NOMO-1 treated with dmso at 0.1 percent for 144 hours (cell line): ENCODE results near the gene PC.
"Not testable (repeated sequence)": the region's sequence is repeated elsewhere in the genome, so short reads cannot be mapped to it uniquely, and the experiment has no call there.

ENCODE experiments used
- DNase-seq: peaks from one replicate; lab custom pipeline; 2025; ENCODE audit not compliant: unreplicated experiment; lab: John Stamatoyannopoulos, UW

The PC gene

GRCh38 chr11:66958232-66958955, at the start of gene PC:
Gene PC, minus strand, starts transcription at chr11:66958383. Its CDS starts 86,224 bp downstream, at chr11:66872159.
- DNase-seq: peak; percentile 99

GRCh38 chr11:67007126-67007525, 48.9 kb upstream of the PC start:
- DNase-seq: no peak

GRCh38 chr11:67006029-67006884, 48.1 kb upstream of the PC start:
- DNase-seq: peak; percentile 46

- not testable (repeated sequence) for DNase-seq
Measured at GRCh38 chr11:67005200-67005599, 47.0 kb upstream of the PC start.

- no peak for DNase-seq
Measured at GRCh38 chr11:67002921-67003411, 44.8 kb upstream of the PC start.

- DNase-seq: no peak
Measured at GRCh38 chr11:67002297-67002913, 44.2 kb upstream of the PC start.

GRCh38 chr11:67001332-67001731, 43.1 kb upstream of the PC start:
- DNase-seq: no peak

- DNase-seq: no peak
Measured at GRCh38 chr11:66999555-66999954, 41.4 kb upstream of the PC start.

GRCh38 chr11:66996609-66997273, 38.6 kb upstream of the PC start:
- no peak for DNase-seq

- no peak for DNase-seq
Measured at GRCh38 chr11:66992041-66992440, 33.9 kb upstream of the PC start.

- not testable (repeated sequence) for DNase-seq
Measured at GRCh38 chr11:66989360-66989759, 31.2 kb upstream of the PC start.

- DNase-seq: not testable (repeated sequence)
Measured at GRCh38 chr11:66988741-66989140, 30.6 kb upstream of the PC start.

- no peak for DNase-seq
Measured at GRCh38 chr11:66987924-66988637, 29.9 kb upstream of the PC start.

GRCh38 chr11:66987158-66987620, 29.0 kb upstream of the PC start:
- DNase-seq: no peak

- no peak for DNase-seq
Measured at GRCh38 chr11:66986178-66986545, 28.0 kb upstream of the PC start.

GRCh38 chr11:66985508-66986177, 27.5 kb upstream of the PC start:
- DNase-seq: no peak

GRCh38 chr11:66983275-66983924, 25.2 kb upstream of the PC start:
- no peak for DNase-seq

GRCh38 chr11:66981976-66982578, 23.9 kb upstream of the PC start:
- peak; percentile 62 for DNase-seq
